Ishikawa (cell line): ENCODE measurements around the gene STRBP.

Source experiments
- CEBPB ChIP-seq: IDR thresholded peaks from 2 replicates; pipeline ENCODE4 v1.6.1; 2012
- CREB1 ChIP-seq: IDR thresholded peaks from 2 replicates; pipeline ENCODE4 v1.6.1; 2012; ENCODE audit warnings: low read depth
- EGR1 ChIP-seq: IDR thresholded peaks from 2 replicates; pipeline ENCODE4 v1.6.1; 2012
- EP300 ChIP-seq: IDR thresholded peaks from 2 replicates; pipeline ENCODE4 v1.6.1; 2012; ENCODE audit warnings: borderline replicate concordance
- FOXM1 ChIP-seq: IDR thresholded peaks from 2 replicates; pipeline ENCODE4 v1.6.1; 2012; ENCODE audit warnings: low read depth, borderline replicate concordance
- MAX ChIP-seq: IDR thresholded peaks from 2 replicates; pipeline ENCODE4 v1.6.1; 2012
- NFIC ChIP-seq: IDR thresholded peaks from 2 replicates; pipeline ENCODE4 v1.6.1; 2012
- RAD21 ChIP-seq: IDR thresholded peaks from 2 replicates; pipeline ENCODE4 v1.6.1; 2012; ENCODE audit warnings: low read depth
- REST ChIP-seq: IDR thresholded peaks from 2 replicates; pipeline ENCODE4 v1.6.1; 2012; ENCODE audit warnings: low read depth, mild to moderate bottlenecking
- TAF1 ChIP-seq: IDR thresholded peaks from 2 replicates; pipeline ENCODE4 v1.6.1; 2012; ENCODE audit warnings: low read depth, mild to moderate bottlenecking
- TCF12 ChIP-seq: IDR thresholded peaks from 2 replicates; pipeline ENCODE4 v1.6.1; 2012; ENCODE audit warnings: low read depth
- TEAD4 ChIP-seq: IDR thresholded peaks from 2 replicates; pipeline ENCODE4 v1.6.1; 2012
- YY1 ChIP-seq: IDR thresholded peaks from 2 replicates; pipeline ENCODE4 v1.6.1; 2012; ENCODE audit warnings: low read depth
- ZBTB7A ChIP-seq: IDR thresholded peaks from 2 replicates; pipeline ENCODE4 v1.6.1; 2012; ENCODE audit warnings: low read depth
- TF ChIP-seq, protein P1 (sequence below): IDR thresholded peaks from 2 replicates; pipeline ENCODE4 v1.6.1; 2012

STRBP gene

GRCh38 chr9:123081824-123082223 lies 186.6 kb downstream of the STRBP start:
- TF ChIP-seq, protein P1, sequence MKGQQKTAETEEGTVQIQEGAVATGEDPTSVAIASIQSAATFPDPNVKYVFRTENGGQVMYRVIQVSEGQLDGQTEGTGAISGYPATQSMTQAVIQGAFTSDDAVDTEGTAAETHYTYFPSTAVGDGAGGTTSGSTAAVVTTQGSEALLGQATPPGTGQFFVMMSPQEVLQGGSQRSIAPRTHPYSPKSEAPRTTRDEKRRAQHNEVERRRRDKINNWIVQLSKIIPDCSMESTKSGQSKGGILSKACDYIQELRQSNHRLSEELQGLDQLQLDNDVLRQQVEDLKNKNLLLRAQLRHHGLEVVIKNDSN: no peak
- TF ChIP-seq RAD21: peak; percentile 49

GRCh38 chr9:123080444-123080843 lies 187.9 kb downstream of the STRBP start:
- no peak for TF ChIP-seq RAD21
- TF ChIP-seq, protein P1: no peak
- no peak for TF ChIP-seq YY1
- TF ChIP-seq REST: no peak
- TF ChIP-seq CREB1: no peak
- TF ChIP-seq CEBPB: no peak
- no peak for TF ChIP-seq MAX
- TF ChIP-seq EP300: no peak
- no peak for TF ChIP-seq FOXM1
- no peak for TF ChIP-seq EGR1
- TF ChIP-seq TCF12: no peak
- TF ChIP-seq TAF1: no peak
- no peak for TF ChIP-seq TEAD4
- TF ChIP-seq NFIC: no peak

DNA sequence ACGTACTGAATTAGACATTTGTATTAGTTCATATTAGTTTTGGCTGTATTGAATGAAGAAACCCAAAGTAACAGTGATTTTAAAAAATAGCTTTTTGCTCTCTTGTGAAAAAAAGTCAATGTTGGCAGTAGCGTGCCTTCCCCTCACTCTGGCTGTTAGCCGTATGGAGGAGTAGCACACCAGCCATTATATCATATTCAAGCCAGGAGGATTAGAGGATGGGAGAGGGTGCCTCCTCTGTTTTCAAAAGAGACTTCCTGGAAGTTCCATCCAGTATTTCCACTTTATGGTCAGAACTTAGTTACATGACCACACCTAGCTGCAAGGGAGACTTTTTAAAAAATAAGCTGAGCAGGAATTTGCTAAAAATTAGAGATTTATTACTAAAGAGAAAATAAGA lies 193.8 kb downstream of the STRBP start:
- TF ChIP-seq REST: no peak
- no peak for TF ChIP-seq CREB1
- no peak for TF ChIP-seq TEAD4
- no peak for TF ChIP-seq TAF1
- TF ChIP-seq EGR1: no peak
- no peak for TF ChIP-seq YY1
- no peak for TF ChIP-seq EP300

GRCh38 chr9:123073991-123074422 lies 194.4 kb downstream of the STRBP start:
- no peak for TF ChIP-seq YY1
- TF ChIP-seq REST: no peak
- TF ChIP-seq RAD21: no peak
- TF ChIP-seq EGR1: no peak
- no peak for TF ChIP-seq EP300

DNA sequence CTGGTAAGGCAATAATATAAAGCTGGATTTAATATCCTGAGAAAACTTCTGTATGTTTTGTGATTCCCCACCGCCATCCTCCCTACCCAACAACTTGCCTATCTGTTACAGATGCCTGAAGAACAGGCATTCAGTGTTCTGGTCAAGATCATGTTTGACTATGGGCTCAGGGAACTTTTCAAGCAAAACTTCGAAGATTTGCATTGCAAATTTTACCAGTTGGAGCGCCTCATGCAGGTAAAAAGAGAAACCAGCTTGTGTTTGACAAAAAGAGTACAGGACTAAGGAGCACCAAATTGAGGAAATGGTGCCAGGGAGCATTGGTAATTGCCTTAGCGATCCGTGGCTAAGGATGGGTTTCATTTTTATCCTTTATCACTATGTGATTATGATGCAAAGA lies 194.9 kb downstream of the STRBP start:
- TF ChIP-seq EP300: no peak
- no peak for TF ChIP-seq TAF1
- no peak for TF ChIP-seq NFIC
- TF ChIP-seq CREB1: no peak
- no peak for TF ChIP-seq FOXM1
- no peak for TF ChIP-seq YY1
- no peak for TF ChIP-seq MAX
- no peak for TF ChIP-seq EGR1
- no peak for TF ChIP-seq ZBTB7A
- TF ChIP-seq REST: no peak
- no peak for TF ChIP-seq CEBPB
